HCT116 (cell line): ENCODE results near the gene ATL1. TPM values are rescaled to one million over a fixed set of nuclear protein-coding genes. Genes with fewer than 3 reads are reported as not detected.

ENCODE experiments used
- ATAC-seq: fragments of 200-7000 bp; cut with Tn5 transposase; 2 replicates; pipeline ENCODE4 v1.9.1; 2020; ENCODE audit warnings: mild to moderate bottlenecking, moderate library complexity
- BruUV-seq: library from RNA; stranded (reverse); fragments of 400-500 nt; replicated peaks from 2 replicates; lab custom pipeline; 2021; lab: Mats Ljungman, UMichigan
- CTCF ChIA-PET: fragments of 300-600 bp; sonication (Branson Sonifier 250); formaldehyde crosslinking; loops from one replicate; lab custom pipeline; 2021; ENCODE audit warnings: antibody characterized with exemption; lab: Charles Lee
- POLR2A ChIA-PET: fragments of 300-600, 350-600 bp; sonication (Branson Sonifier 250); formaldehyde crosslinking; loops from one replicate; lab custom pipeline; 2021; ENCODE audit warnings: antibody characterized with exemption; lab: Charles Lee
- RAD21 ChIA-PET, 2 experiments: fragments of 300-600 bp; sonication (Branson Sonifier 250); formaldehyde crosslinking; loops; one replicate each; lab custom pipeline; 2023; ENCODE audit warnings: low total read pairs in 2 of 2; ENCODE audit not compliant: uncharacterized antibody in 2 of 2, unreplicated experiment in 2 of 2, low non-redundant PET in 1 of 2; lab: Charles Lee
- DNase-seq: peaks from one replicate; pipeline ENCODE4 v3.0.0-alpha.2; 2010; ENCODE audit warnings: low read depth, low spot score
- H2AFZ ChIP-seq: fragments of 200-600 bp; shearing (Covaris generic), sonication (generic); 2 replicates; pipeline ENCODE4 v1.6.1; 2017; ENCODE audit warnings: low read depth, mixed run types, mixed read lengths, antibody characterized with exemption, low read length; ENCODE audit not compliant: poor library complexity, severe bottlenecking
- H3K27ac ChIP-seq: 2 replicates; pipeline ENCODE4 v1.5.1; 2012; ENCODE audit warnings: low read depth, low read length
- H3K27me3 ChIP-seq: fragments of 200-600 bp; sonication (generic); 2 replicates; pipeline ENCODE4 v1.6.1; 2016; ENCODE audit warnings: mixed run types, low read length, mixed read lengths; ENCODE audit not compliant: insufficient read depth
- H3K36me3 ChIP-seq, 2 experiments: fragments of 200-500 bp in 1 of 2; fragments of 200-600 bp in 1 of 2; sonication (Bioruptor generic) in 1 of 2; sonication (generic) in 1 of 2; 2 replicates each; pipeline versions ENCODE4 v1.5.1 to v1.6.1; 2014 to 2016; ENCODE audit warnings: low read length in 2 of 2, inconsistent platforms in 1 of 2, mixed read lengths in 1 of 2, mixed run types in 1 of 2; ENCODE audit not compliant: insufficient read depth in 2 of 2, control insufficient read depth in 1 of 2
- H3K4me1 ChIP-seq, 2 experiments: fragments of 200-600 bp in 1 of 2; sonication (generic) in 1 of 2; 2 replicates each; pipeline versions ENCODE4 v1.5.1 to v1.6.1; 2012 to 2017; ENCODE audit warnings: low read length in 2 of 2, inconsistent platforms in 1 of 2, mild to moderate bottlenecking in 1 of 2, mixed read lengths in 1 of 2, mixed run types in 1 of 2, moderate library complexity in 1 of 2; ENCODE audit not compliant: insufficient read depth in 2 of 2, control insufficient read depth in 1 of 2
- H3K4me2 ChIP-seq: fragments of 200-600 bp; sonication (generic); 2 replicates; pipeline ENCODE4 v1.6.1; 2017; ENCODE audit warnings: mixed run types, low read length, mixed read lengths
- H3K4me3 ChIP-seq, 2 experiments: fragments of 200-600 bp in 1 of 2; sonication (generic) in 1 of 2; replicated peaks in 1 of 2; 2 replicates each; pipeline ENCODE4 v1.5.1; 2011 to 2016; ENCODE audit warnings: low read length in 2 of 2, control low read depth in 1 of 2, low read depth in 1 of 2, mild to moderate bottlenecking in 1 of 2, mixed read lengths in 1 of 2, mixed run types in 1 of 2
- H3K79me2 ChIP-seq: fragments of 200-600 bp; sonication (generic); 2 replicates; pipeline ENCODE4 v1.6.1; 2017; ENCODE audit warnings: mild to moderate bottlenecking, mixed run types, low read length, moderate library complexity, mixed read lengths; ENCODE audit not compliant: insufficient read depth
- H3K9ac ChIP-seq: fragments of 200-600 bp; sonication (generic); 2 replicates; pipeline ENCODE4 v1.6.1; 2016; ENCODE audit warnings: low read length, mixed read lengths
- H3K9me2 ChIP-seq: fragments of 200-600 bp; sonication (generic), shearing (Covaris generic); 2 replicates; pipeline ENCODE4 v1.6.1; 2017; ENCODE audit warnings: mixed run types, mild to moderate bottlenecking, moderate library complexity; ENCODE audit not compliant: insufficient read depth
- H3K9me3 ChIP-seq, 2 experiments: fragments of 200-500 bp in 1 of 2; fragments of 200-600 bp in 1 of 2; sonication (Bioruptor generic) in 1 of 2; sonication (generic) in 1 of 2; 2 replicates each; pipeline ENCODE4 v1.6.1; 2014 to 2017; ENCODE audit warnings: low read length in 2 of 2, mixed read lengths in 2 of 2, inconsistent platforms in 1 of 2, low read depth in 1 of 2, mild to moderate bottlenecking in 1 of 2, mixed run types in 1 of 2, moderate library complexity in 1 of 2; ENCODE audit not compliant: control insufficient read depth in 1 of 2, insufficient read depth in 1 of 2
- H4K20me1 ChIP-seq: fragments of 200-600 bp; sonication (generic), shearing (Covaris generic); 2 replicates; pipeline ENCODE4 v1.6.1; 2017; ENCODE audit warnings: mixed run types, mild to moderate bottlenecking, moderate library complexity; ENCODE audit not compliant: insufficient read depth
- CEBPB ChIP-seq: IDR thresholded peaks from 2 replicates; pipeline ENCODE4 v1.6.1; 2012; ENCODE audit warnings: low read depth
- EGR1 ChIP-seq: IDR thresholded peaks from 2 replicates; pipeline ENCODE4 v1.6.1; 2012; ENCODE audit warnings: low read depth
- EZH2 ChIP-seq: fragments of 200-600 bp; sonication (generic); IDR thresholded peaks from 2 replicates; pipeline ENCODE4 v1.6.1; 2017; ENCODE audit warnings: antibody characterized with exemption, mixed run types
- JUND ChIP-seq: IDR thresholded peaks from 2 replicates; pipeline ENCODE4 v1.6.1; 2012
- POLR2AphosphoS5 ChIP-seq: IDR thresholded peaks from 2 replicates; pipeline ENCODE4 v1.6.1; 2011; ENCODE audit warnings: mild to moderate bottlenecking, low read depth, low read length, moderate library complexity
- REST ChIP-seq: IDR thresholded peaks from 2 replicates; pipeline ENCODE4 v1.6.1; 2012; ENCODE audit warnings: low read depth
- SIN3A ChIP-seq: IDR thresholded peaks from 2 replicates; pipeline ENCODE4 v1.6.1; 2012; ENCODE audit warnings: low read depth
- TCF7L2 ChIP-seq: IDR thresholded peaks from 2 replicates; pipeline ENCODE4 v1.7.0; 2011; ENCODE audit warnings: borderline replicate concordance, inconsistent platforms; ENCODE audit not compliant: insufficient read depth, insufficient read length; ENCODE audit errors: extremely low read depth
- ZFX ChIP-seq: fragments of 450-650 bp; IDR thresholded peaks from 2 replicates; pipeline ENCODE4 v1.6.1; 2017
- ZNF274 ChIP-seq: fragments of 200-500 bp; sonication (Bioruptor generic); IDR thresholded peaks from 2 replicates; pipeline ENCODE4 v1.6.1; 2014; ENCODE audit warnings: mild to moderate bottlenecking, low read depth, low read length, inconsistent platforms
- intact Hi-C: fragments of 100-400 bp; cut with micrococcal nuclease; formaldehyde crosslinking; loops from 2 replicates; pipeline ENCODE4 v1.10.0; 2022
- total RNA-seq: library from RNA; stranded (reverse); gene quantifications from one replicate; pipeline ENCODE4 v1.2.1, GENCODE V29; 2021; ENCODE audit not compliant: unreplicated experiment

The ATL1 gene
- total RNA-seq, 1 experiment from 2014 or later: 1.4 TPM

GRCh38 chr14:50656776-50657175, 96.8 kb downstream of the ATL1 start:
- Histone ChIP-seq H3K9me3 (no peaks in the 10 kb centered on the region), H3K4me1 (peaks cover 0 to 9% of the 10 kb centered on the region in 2 experiments; a peak in 1 of 4 replicates), H3K27me3 (no peaks in the 10 kb centered on the region), H3K27ac (no peak overlapping the region), H3K9me2 (no peaks in the 10 kb centered on the region), H3K9ac (no peak overlapping the region), H3K36me3 (peaks cover 6 to 13% of the 10 kb centered on the region in 2 experiments; a peak in 3 of 4 replicates), H2AFZ (no peak overlapping the region), H3K4me2 (no peak overlapping the region), H4K20me1 (no peaks in the 10 kb centered on the region; the same call in 1 of the 2 replicates), H3K79me2 (peaks cover 99% of the 10 kb centered on the region), H3K4me3 (no peak overlapping the region)
- no TSS peak for BruUV-seq
- CTCF ChIA-PET: interaction anchor here (0.7 kb wide), 1 partner anchor 117 kb away, joined by 3 read pairs; no protein-coding TSS in a partner anchor
- POLR2A ChIA-PET: interaction anchor here (1.2 kb wide), 1 partner anchor 11 kb away, joined by 4 read pairs; the partner anchor contains the start of gene SAV1
- intact Hi-C loops: no loop called here
- RAD21 ChIA-PET: no interaction called here
- no peak for DNase-seq
- no peak for TF ChIP-seq ZFX
- no peak for TF ChIP-seq POLR2AphosphoS5
- no peak for TF ChIP-seq TCF7L2
- TF ChIP-seq SIN3A: no peak
- no peak for TF ChIP-seq EGR1
- TF ChIP-seq REST: no peak
- TF ChIP-seq CEBPB: no peak
- no peak for TF ChIP-seq EZH2
- no peak for TF ChIP-seq JUND
- no peak for TF ChIP-seq ZNF274
- no peak for ATAC-seq
